ENCODE data around the gene AHRR. TPM values are rescaled to one million over a fixed set of nuclear protein-coding genes. Genes with fewer than 3 reads are reported as not detected.

AHRR gene
- total and polyA plus RNA-seq, 12 donors = 0.07 to 1.2 (median 0.33) TPM; not detected in 2

- H3K36me3 ChIP-seq = peaks cover 0 to 47% (median 6%) of the 10 kb centered on the region in 9 donors
- DNase-seq (no peak), ATAC-seq (no peak)
- no peak overlapping the region for H3K4me3 ChIP-seq
- peaks cover 0 to 15% (median 6%) of the 10 kb centered on the region in 9 donors for H3K4me1 ChIP-seq
- WGBS, 2 donors = 93 to 94% methylated on average over 9 of the region's 9 CpGs
- no peak overlapping the region for H3K27ac ChIP-seq
- intact Hi-C loops (cut with DNase I) = no loop called here
- TF ChIP-seq CTCF (IDR thresholded peaks at IDR 0.05) = no peak
- H3K27me3 ChIP-seq = no peaks in the 10 kb centered on the region
- H3K9me3 ChIP-seq = no peaks in the 10 kb centered on the region
Measured at GRCh38 chr5:305050-305449, 16.5 kb upstream of the AHRR start.

DNA sequence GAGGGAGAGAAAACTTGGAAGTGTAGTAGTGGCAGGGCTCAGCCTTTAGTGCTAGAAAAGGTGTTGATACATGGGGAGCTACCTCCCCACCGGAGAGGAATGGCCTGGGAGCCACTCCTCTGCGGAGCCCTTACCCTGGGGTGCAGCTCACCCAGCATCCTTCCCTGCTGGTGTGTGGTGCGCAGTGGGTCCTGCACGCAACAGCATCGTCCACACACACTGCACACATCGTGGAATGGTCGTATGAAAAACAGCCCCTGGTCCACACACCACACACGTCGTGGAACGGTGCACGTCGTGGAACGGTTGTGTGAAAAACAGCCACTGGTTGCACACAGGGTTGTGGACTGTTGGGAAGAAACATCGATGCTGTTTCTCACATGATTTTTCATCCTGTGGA is 16.1 kb upstream of the AHRR start:
- Histone ChIP-seq H3K36me3 (peaks cover 0 to 51% (median 6%) of the 10 kb centered on the region in 9 donors), H3K27me3 (no peaks in the 10 kb centered on the region), H3K4me3 (no peak overlapping the region), H3K9me3 (no peaks in the 10 kb centered on the region), H3K27ac (no peak overlapping the region), H3K4me1 (peaks cover 0 to 19% (median 8%) of the 10 kb centered on the region in 9 donors)
- DNase-seq (no peak), ATAC-seq (no peak)
- TF ChIP-seq CTCF (IDR thresholded peaks at IDR 0.05) = no peak
- WGBS, 2 donors = 93 to 96% methylated on average over 14 of the region's 14 CpGs
- intact Hi-C loops (cut with DNase I) = no loop called here

DNA sequence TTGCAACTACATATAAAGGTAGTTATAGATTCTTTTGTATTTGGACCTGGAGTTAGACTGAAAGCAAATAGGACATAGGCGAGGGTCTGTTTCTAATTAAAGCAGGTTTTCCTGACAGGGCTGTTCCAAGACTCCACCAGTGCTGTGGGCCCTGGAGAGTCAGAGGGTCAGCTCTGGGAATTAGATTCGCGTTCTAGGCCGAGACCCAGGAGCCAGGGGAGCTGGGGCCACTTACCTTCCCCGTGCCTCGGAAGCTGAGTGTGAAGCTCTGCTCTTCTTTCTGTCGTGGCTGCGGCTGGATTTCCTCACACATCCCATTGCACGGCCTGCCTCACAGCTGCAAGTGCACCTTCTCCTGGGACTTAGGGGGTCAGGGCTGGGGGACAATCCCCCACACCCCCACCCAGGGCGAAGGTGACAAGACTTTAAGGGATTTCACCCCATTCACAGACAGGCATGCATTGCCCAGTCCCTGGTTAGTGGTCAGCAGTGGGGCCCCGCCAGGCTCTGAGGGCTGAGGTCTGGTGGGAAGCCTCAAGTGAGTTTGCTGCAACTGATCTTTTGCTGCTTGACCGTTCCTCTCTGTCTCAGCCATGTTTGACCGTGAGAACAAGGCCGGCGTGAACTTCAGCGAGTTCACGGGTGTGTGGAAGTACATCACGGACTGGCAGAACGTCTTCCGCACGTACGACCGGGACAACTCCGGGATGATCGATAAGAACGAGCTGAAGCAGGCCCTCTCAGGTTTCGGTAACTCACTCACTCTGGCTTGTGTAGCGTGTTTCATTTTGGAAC is 15.3 kb upstream of the AHRR start:
- Histone ChIP-seq H3K9me3 (no peaks in the 10 kb centered on the region), H3K4me3 (no peak overlapping the region), H3K27ac (no peak overlapping the region), H3K36me3 (peaks cover 0 to 58% (median 6%) of the 10 kb centered on the region in 9 donors), H3K27me3 (no peaks in the 10 kb centered on the region), H3K4me1 (peaks cover 0 to 23% (median 9%) of the 10 kb centered on the region in 9 donors)
- 94 to 97% methylated on average over 28 of the region's 28 CpGs for WGBS, 2 donors
- ATAC-seq (no peak), DNase-seq (no peak)
- intact Hi-C loops (cut with DNase I) = no loop called here
- TF ChIP-seq CTCF (IDR thresholded peaks at IDR 0.05) = no peak

- Histone ChIP-seq H3K4me3 (no peak overlapping the region), H3K36me3 (peaks cover 0 to 68% (median 6%) of the 10 kb centered on the region in 9 donors), H3K27me3 (no peaks in the 10 kb centered on the region), H3K27ac (no peak overlapping the region), H3K9me3 (no peaks in the 10 kb centered on the region), H3K4me1 (peaks cover 0 to 23% (median 12%) of the 10 kb centered on the region in 9 donors)
- ATAC-seq (peak in 1 of 8 donors; percentile 36), DNase-seq (no peak)
- WGBS, 2 donors = 95 to 97% methylated on average over 24 to 26 of the region's 26 CpGs
- TF ChIP-seq CTCF (IDR thresholded peaks at IDR 0.05) = no peak
- intact Hi-C loops (cut with DNase I) = no loop called here
Measured at GRCh38 chr5:307306-307705, 14.2 kb upstream of the AHRR start.

All from heart right ventricle (tissue), 16 donors.